Suppressor macrophage (primary cell): Measurements from ENCODE around the gene TP73.

Source experiments
- DNase-seq, 4 experiments: peaks; one replicate each; pipeline ENCODE4 v3.0.0-alpha.2; 2020 to 2022

The TP73 gene

GRCh38 chr1:3771108-3772026 is 119.1 kb downstream of the TP73 start:
- DNase-seq = no peak

GRCh38 chr1:3772027-3772714 is 119.9 kb downstream of the TP73 start:
- peak; percentile 64 to 87 (median 76) for DNase-seq

DNA sequence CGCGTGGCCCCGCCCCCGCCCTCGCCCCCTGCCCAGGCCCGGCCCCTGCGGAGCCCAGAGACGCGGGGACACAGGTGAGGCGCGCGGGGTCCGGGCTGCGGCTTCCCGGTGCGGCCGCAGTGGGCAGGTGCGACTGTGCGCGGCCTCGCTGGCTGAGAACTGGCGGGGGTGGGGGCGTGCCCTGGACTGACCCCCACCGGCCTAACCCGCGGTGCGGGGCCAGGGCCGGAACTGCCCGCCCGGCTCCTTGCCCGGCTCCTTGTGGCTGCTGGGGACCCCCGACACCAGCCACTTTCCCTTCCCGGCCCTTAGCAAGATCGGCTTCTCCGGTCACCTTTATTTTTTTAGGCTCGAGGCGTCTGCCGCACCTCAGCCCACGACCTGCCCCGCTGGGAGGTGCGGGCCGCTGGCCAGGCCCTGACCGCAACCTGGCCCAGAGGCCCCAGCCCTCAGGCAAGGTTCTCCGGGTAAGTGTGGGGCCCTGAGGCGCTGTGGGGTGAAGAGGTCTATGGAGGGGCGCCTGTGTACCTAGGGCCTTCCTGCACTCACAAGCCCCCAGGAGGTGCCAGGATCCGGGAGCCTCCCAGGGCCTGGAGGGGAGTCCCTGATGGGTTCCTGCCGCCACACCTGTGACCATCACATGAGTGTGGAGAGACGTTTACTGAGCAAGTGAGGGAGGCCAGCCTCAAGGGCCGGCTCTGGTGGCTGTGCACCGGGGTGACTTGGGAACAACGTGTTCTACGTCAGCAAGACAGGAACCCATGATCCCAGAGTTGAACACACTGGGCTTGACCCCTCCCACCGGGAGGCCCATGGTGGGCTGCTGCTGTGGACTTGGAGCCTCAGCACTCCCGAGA is 120.6 kb downstream of the TP73 start, which contains the start of gene SMIM1:
TSS of gene SMIM1 (plus strand) at position 35 of the 857 bp plus-strand sequence. CDS start 2,625 bp downstream, outside the sequence.
- no peak for DNase-seq

- no peak for DNase-seq
Measured at GRCh38 chr1:3773572-3774275, 121.4 kb downstream of the TP73 start.

DNA sequence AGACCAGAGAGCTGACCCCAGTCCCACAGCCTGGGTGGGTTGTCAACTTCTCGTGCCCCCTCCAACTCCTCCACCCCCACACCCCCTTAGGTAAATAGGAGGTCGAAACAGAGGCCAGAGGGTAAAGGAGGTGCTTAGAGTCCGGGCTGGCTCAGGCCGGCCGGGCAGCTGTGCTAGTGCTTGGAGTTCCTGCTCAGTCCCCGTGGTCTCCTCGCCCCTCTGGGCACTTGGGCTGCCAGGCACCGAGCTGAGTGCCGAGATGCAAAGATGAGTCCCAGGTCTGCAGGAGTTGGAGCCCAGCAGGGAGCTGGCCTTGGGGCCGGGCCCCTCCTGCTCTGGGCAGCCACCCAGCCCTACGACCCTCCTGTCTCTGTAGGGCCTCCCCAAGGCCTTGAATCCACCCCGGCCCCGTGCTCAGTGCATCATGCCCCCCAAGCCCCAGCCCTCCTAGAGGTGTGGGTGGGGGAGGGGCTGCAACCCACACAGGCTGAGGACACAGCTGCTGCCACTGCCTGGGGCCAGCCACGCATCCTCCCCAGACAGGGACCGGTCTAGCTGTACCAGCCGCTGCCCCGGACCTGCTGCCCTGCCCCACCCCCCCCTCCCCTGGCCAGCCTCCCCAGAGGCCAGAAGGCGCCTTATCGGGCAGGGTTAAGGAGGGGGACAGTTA is 122.1 kb downstream of the TP73 start:
- DNase-seq = no peak

GRCh38 chr1:3774946-3775489 is 122.7 kb downstream of the TP73 start:
- DNase-seq = no peak

- peak; percentile 70 to 90 (median 82) for DNase-seq
Measured at GRCh38 chr1:3775490-3776230, 123.3 kb downstream of the TP73 start.

GRCh38 chr1:3776231-3776961 is 124.1 kb downstream of the TP73 start:
- DNase-seq = no peak

DNA sequence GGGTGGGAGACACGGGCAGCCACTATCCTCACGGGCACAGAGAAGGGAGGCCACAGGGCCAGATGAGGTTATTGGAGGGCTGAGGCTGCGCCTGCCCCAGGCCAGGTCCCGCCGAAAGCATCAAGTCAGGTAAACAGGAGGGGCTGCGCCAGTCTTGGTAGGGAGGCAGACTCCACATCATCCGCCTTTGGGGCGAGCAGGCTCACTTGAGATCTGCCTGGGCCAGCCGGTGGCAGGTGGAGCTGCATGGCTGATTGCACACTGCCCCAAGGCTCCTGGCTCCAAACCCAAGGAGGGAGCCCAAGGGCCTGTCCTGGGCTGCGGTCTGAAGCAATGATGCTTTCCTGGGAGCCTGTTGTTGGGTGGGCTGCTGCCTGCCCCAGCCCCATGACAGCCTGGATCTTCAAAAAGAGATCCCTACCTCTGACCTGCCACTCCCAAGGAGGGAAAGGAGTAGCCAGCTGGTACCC is 124.8 kb downstream of the TP73 start:
- no peak for DNase-seq

DNA sequence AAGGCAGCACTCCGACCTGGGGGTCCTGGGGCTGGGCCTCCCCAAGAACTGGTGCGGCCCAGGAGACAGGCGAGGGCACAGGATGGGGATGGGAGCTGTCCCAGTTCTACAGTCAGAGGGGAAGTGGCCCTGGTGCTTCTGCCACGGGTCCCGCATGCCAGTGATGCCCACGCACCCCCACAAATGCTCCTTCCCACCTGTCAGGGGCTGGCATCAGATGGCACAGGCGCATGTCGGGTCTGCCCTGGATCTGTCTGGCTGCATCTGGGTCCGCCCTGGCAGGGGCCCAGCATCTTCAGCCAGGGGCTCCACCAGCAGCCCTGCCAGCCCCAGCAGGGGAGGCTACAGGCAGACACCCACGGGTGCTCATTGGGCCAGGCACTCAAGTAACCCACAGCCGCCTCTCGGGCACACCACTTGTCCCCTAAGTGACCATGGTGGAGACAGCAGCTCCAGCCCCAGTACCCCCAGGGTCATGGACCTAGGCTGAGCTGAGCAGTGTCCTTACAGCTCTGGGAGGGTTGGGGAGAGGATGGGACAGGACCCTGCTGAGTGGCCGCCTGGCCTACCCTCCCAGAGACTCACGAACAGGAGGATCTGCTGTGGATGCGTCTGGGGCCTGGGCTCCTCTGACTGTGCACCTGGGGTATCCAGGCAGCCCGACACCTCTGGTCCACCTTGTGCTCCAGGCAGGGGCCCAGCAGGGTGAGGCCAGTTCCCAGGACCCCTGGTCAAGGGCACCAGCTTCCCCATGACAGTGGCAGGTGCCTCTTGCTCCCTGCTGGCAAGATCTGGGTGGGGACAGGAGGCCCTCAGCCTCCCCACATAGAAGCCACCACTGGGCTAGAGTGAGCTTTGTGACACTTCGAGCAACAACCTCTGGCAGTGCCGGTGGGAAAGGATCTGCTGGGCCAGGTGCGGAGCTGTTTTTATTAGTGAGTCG is 125.6 kb downstream of the TP73 start:
- no peak for DNase-seq

GRCh38 chr1:3778590-3779264 is 126.4 kb downstream of the TP73 start:
- peak; percentile 30 to 72 (median 57) for DNase-seq

GRCh38 chr1:3779265-3779911 is 127.1 kb downstream of the TP73 start:
- no peak for DNase-seq

DNA sequence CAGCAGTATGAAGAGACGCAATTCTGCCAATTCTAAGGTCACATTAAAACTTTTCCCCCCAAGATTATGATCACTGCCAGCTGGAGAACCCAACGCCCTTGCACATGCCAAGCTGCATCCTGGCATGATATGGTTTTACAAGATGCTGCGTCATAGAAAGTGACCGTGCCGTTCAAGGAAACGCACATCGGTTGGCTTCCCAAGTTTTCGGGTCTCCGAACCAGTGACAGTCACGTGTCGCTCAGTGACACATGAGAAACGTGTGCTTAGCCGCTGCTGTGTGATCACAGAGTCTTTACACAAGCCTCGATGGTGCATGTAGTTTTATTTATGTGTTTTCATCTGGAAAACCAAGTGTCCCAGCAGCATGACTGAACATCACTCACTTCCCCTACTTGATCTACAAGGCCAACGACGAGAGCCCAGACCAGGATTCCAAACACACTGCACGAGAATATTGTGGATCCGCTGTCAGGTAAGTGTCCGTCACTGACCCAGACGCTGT is 127.6 kb downstream of the TP73 start:
- no peak for DNase-seq

DNA sequence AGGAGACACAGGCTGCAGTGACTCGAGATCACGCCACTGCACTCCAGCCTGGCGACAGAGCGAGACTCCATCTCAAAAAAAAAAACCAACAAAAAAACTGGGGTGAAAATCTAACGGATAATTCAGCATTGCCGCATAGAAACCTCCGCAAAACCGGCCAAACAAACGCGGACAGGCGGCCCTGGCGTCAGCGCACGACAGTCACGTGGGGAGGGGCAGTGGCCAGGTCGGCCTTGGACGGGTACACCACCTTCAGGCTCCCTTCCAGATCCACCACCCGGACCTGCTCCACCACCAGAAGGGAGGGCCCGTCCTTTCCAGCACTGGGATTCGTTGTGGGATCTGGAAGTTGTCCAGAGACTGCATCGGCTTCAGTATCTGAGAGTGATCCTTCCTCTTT is 128.6 kb downstream of the TP73 start:
- no peak for DNase-seq

DNA sequence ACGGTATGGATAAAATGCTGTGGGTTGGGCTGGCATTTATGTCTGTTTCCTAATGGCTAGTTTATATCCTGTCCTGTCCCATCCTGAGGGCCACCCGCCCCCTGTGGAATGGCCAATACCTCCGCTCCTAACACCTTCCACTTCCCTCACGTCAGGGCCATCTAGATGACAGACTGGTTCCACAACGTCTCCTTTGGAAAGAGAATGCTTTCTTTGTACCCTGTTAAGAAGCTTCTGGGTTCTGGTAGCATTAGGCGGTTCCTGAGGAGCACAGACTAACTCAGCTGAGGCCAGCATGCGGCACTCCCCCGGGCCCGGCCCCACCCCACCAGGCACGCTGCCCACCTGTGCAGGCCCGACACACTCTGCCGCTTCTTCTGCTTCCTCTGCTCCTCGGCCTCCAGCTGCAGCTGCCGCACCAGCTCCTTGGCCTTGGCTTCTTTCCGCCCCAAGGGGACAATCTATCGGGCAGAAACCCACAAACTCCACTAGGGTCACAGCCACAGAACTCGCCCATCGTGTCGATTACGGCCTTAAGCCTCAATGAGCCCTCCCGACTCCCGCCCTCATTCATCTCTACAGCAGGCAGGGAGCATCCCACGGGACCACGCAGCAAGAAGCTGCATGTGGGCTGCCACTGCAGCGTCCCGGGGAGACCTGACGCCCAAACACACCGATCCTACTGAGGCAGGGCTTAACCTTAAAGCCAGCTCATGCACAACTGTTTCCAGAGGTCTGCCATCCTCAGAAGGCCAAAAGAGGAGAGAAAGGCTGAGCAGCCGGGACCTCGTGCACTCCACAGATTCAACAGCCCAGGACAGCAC is 131.5 kb downstream of the TP73 start:
- no peak for DNase-seq

DNA sequence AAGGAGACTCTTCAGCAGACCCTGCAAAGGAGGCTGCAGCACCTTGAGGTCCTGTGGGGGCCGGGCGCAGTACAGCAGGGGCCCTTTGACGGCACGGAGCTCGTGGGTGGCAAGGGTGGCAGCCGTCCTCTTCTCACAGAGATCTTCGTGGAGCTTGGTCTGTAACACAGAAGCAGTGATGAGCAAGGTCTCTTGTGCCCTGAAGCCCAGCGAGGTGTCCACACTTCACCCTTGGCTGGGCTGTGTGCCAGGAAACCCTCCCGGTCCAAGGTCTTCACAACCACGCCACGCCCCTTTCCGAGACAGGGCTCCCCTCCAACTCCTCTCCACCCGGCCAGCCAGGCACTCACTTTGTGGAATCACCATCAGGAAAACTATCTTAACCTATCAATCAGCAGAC is 132.7 kb downstream of the TP73 start:
- DNase-seq = no peak
